ENCODE measurements around the gene SCD5. TPM values are rescaled to one million over a fixed set of nuclear protein-coding genes. Genes with fewer than 3 reads are reported as not detected.

Gene SCD5
- total and polyA plus RNA-seq, 9 of the 15 experiments (the other 6 are each of a cell fraction or from before 2014, with no cell fraction given), result 0.01 to 0.20 (median 0.03) TPM; not detected in 5

DNA sequence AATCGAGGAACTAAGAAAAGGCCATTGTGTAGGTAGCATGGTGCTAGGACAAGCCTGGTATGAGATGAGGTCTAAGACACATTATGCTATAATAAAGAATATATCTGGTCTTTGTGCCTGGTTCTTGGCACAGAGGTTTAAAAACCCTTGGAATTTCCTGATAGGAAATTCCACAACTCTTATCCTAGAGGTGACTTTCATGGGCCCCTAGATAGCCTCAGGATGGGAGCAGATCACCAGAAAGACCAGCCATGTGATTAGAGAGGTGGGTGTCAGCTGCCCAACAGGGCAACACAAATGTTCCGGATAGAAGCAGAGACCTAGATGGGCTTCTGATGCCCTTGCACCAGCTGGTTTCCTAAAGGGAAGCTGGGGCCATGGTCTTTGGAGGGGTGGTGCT lies 107.2 kb downstream of the SCD5 start:
- TF ChIP-seq HCFC1 (IDR thresholded peaks at IDR 0.05; ENCODE audit: low read depth, low read length) (no peak), TRIM24 (IDR thresholded peaks at IDR 0.05) (no peak), PHF21A (IDR thresholded peaks at IDR 0.05; ENCODE audit: borderline replicate concordance, low read depth) (no peak), TCF7 (IDR thresholded peaks at IDR 0.05; ENCODE audit: borderline replicate concordance) (no peak), EZH2 (IDR thresholded peaks at IDR 0.05; ENCODE audit: borderline replicate concordance, low read depth, low read length) (no peak), NCOA1 (IDR thresholded peaks at IDR 0.05; ENCODE audit: low read depth) (no peak), GTF2F1 (IDR thresholded peaks at IDR 0.05; ENCODE audit: low read depth, low read length) (no peak), ZC3H11A (IDR thresholded peaks at IDR 0.05; ENCODE audit: low read depth, low read length) (no peak), CTBP1 (IDR thresholded peaks at IDR 0.05; ENCODE audit: borderline replicate concordance) (no peak), SIRT6 (IDR thresholded peaks at IDR 0.05; ENCODE audit: low read depth, low read length) (no peak), EWSR1 (IDR thresholded peaks at IDR 0.05; ENCODE audit: borderline replicate concordance, low read depth, partially characterized antibody) (no peak), SAFB2 (IDR thresholded peaks at IDR 0.05; ENCODE audit: borderline replicate concordance, low read depth, low read length, severe bottlenecking) (no peak), ZKSCAN3 (CRISPR knock-in tag; IDR thresholded peaks at IDR 0.05) (no peak), JUNB (CRISPR knock-in tag; conservative IDR thresholded peaks at IDR 0.05) (no peak), MEF2A (IDR thresholded peaks at IDR 0.05; ENCODE audit: control insufficient read depth, low read depth, low read length) (no peak), NFE2 (IDR thresholded peaks at IDR 0.05; ENCODE audit: low read depth) (no peak), PHB2 (IDR thresholded peaks at IDR 0.05; ENCODE audit: low read depth) (no peak)
- TF ChIP-seq, protein P1, sequence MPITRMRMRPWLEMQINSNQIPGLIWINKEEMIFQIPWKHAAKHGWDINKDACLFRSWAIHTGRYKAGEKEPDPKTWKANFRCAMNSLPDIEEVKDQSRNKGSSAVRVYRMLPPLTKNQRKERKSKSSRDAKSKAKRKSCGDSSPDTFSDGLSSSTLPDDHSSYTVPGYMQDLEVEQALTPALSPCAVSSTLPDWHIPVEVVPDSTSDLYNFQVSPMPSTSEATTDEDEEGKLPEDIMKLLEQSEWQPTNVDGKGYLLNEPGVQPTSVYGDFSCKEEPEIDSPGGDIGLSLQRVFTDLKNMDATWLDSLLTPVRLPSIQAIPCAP (CRISPR knock-in tag; IDR thresholded peaks at IDR 0.05; ENCODE audit: borderline replicate concordance), result no peak
- Histone ChIP-seq H4K20me1 (replicated peaks; ENCODE audit: control insufficient read depth, insufficient read depth, low read length) (no peaks in the 10 kb centered on the region), H3K9ac (ENCODE audit: insufficient read depth in 1 of 2, low read depth in 2 of 2, low read length in 2 of 2) (no peak overlapping the region), H3K9me1 (ENCODE audit: control insufficient read depth, insufficient read depth, low read length) (no peaks in the 10 kb centered on the region), H2AFZ (ENCODE audit: low read depth, low read length) (no peak overlapping the region), H3K27me3 (ENCODE audit: control insufficient read depth in 2 of 2, insufficient read depth in 2 of 2, low read length in 2 of 2) (peaks cover 10 to 30% of the 10 kb centered on the region in 2 experiments; a peak in 4 of 5 replicates), H3K36me3 (ENCODE audit: control insufficient read depth, insufficient read depth, low read length) (no peaks in the 10 kb centered on the region), H3K27ac (ENCODE audit: extremely low read depth, low read depth, low read length) (no peak overlapping the region), H3K4me3 (no peak overlapping the region), H3K79me2 (ENCODE audit: control insufficient read depth, insufficient read depth, low read length) (no peaks in the 10 kb centered on the region), H3K4me1 (replicated peaks in 1 of 2; ENCODE audit: control insufficient read depth in 2 of 2, insufficient read depth in 2 of 2, low read length in 2 of 2) (no peaks in the 10 kb centered on the region), H3K4me2 (ENCODE audit: insufficient read depth, low read length) (no peak overlapping the region), H3K9me3 (replicated peaks; ENCODE audit: control insufficient read depth, insufficient read depth, low read depth, low read length) (no peaks in the 10 kb centered on the region)
- in situ Hi-C loops (cut with MboI), result no loop called here
- CTCF ChIA-PET (ENCODE audit: low intra/inter-chr PET ratio), result no interaction called here
- POLR2A ChIA-PET, result no interaction called here
- FAIRE-seq (no peak), ATAC-seq (no peak), DNase-seq (ENCODE audit: extremely low read depth in 1 of 4, low spot score in 3 of 4) (no peak)
- BruUV-seq (replicated peaks), result no TSS peak
- intact Hi-C loops (cut with micrococcal nuclease), result no loop called here
- 0% methylated on average over 2 of the region's 2 CpGs for WGBS (ENCODE audit: insufficient coverage, low coverage, missing lambda C conversion rate)
